ENCODE data around the gene PLPPR3.

PLPPR3 gene

DNA sequence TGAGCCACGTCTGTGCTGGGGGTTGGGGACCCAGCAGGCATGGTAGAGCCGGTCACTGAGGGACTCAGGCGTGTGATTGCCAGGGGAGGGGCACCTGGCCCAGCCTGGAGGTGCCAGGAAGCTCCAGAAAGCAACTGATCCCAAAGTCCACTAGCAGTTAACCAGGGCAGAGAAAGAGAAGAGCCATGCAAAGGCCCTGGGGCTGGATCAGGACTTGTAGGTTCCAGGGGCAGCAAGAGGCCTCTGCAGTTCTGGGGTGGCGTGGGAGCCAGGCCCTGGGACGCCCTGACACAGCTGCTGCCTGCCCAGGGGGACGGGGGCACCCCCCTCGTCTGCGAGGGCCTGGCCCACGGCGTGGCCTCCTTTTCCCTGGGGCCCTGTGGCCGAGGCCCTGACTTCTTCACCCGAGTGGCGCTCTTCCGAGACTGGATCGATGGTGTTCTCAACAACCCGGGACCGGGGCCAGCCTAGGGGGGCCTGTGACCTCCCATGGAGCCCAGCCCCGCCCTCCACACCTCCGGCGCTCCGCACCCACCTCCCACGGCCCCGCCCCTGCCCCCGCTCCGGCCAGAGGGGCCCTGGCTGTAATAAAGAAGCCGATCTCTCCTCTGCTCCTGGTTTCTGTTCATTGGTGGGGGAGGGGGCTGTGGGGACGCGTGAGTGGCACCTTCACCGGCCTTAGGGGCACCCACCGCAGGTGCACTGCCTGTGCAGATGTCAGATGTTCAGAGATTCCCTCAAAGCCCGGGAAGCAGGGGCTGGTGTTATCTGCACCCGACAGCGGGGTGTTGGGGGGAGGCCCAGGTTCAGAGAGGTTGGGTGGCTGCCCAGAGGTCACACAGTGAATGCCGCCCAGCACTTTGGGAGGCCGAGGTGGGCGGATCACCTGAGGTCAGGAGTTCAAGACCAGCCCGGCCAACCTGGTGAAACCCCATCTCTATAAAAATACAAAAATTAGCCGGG lies 9.9 kb upstream of the PLPPR3 start:
- DNase-seq (ENCODE audit: low read depth) = no peak
- TF ChIP-seq CTCF (IDR thresholded peaks at IDR 0.05; ENCODE audit: insufficient read depth, low read depth, low read length, missing control alignments) = no peak
- no peak overlapping the region for H3K4me3 ChIP-seq (ENCODE audit: low read length)

GRCh38 chr19:829129-829758 lies 7.5 kb upstream of the PLPPR3 start:
- TF ChIP-seq CTCF (IDR thresholded peaks at IDR 0.05; ENCODE audit: insufficient read depth, low read depth, low read length, missing control alignments) = no peak
- no peak overlapping the region for H3K4me3 ChIP-seq (ENCODE audit: low read length)
- DNase-seq (ENCODE audit: low read depth) = no peak

DNA sequence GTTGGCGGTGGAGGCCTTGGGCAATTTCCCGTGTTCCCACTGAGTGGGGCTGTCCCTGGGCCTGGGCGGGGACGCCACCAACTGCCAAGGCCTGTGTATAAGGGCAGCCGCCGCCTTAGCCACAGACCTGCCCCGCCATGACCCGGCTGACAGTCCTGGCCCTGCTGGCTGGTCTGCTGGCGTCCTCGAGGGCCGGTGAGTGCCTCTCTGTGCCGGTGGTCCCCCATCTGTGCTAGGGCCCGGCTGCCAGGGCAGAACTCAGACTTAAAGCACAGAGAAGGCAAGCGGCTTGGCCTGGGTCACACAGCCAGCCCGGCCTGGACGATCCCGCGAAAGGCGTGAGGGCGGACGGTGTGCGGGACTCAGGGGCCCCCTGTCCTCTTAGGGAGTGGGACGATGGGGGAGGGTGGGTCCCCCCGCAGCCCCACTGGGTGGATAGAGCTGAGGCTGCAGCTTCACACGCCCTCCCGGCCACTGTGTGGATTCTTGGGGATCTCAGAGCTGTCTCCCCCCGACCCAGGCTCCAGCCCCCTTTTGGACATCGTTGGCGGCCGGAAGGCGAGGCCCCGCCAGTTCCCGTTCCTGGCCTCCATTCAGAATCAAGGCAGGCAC lies 6.1 kb upstream of the PLPPR3 start, which contains the start of gene AZU1:
Gene AZU1 (plus strand): TSS at position 128 of the 612 bp plus-strand sequence. CDS start 10 bp downstream, at position 138.
- TF ChIP-seq CTCF (IDR thresholded peaks at IDR 0.05; ENCODE audit: insufficient read depth, low read depth, low read length, missing control alignments) = no peak
- DNase-seq (ENCODE audit: low read depth) = no peak
- no peak within 1 kb of the TSS for H3K4me3 ChIP-seq (ENCODE audit: low read length)

GRCh38 chr19:827314-827709 lies 5.6 kb upstream of the PLPPR3 start:
- no peak for TF ChIP-seq CTCF (IDR thresholded peaks at IDR 0.05; ENCODE audit: insufficient read depth, low read depth, low read length, missing control alignments)
- no peak for DNase-seq (ENCODE audit: low read depth)
- no peak overlapping the region for H3K4me3 ChIP-seq (ENCODE audit: low read length)

- no peak for TF ChIP-seq CTCF (IDR thresholded peaks at IDR 0.05; ENCODE audit: insufficient read depth, low read depth, low read length, missing control alignments)
- no peak for DNase-seq (ENCODE audit: low read depth)
- H3K4me3 ChIP-seq (ENCODE audit: low read length) = no peak overlapping the region
Measured at GRCh38 chr19:825897-826644, 4.3 kb upstream of the PLPPR3 start.

DNA sequence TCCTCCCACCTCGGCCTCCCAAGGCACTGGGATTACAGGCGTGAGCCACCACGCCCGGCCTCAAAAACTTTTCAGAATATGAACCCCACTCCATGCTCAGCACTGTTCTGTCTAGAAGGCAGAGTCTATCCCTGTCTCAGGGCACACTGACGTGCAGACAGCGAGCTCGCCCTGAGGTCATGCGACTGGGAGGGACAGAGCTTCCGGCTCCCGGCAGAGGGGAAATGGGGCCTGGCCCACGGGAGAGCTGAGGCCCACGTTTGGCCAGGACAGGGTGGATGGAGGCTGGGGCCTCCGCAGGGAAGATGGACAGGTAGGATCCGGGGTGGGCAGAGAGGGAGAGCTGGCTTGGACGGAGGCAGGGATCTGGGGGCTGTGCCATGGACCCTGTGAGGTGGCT lies 3.1 kb upstream of the PLPPR3 start:
- H3K4me3 ChIP-seq (ENCODE audit: low read length) = no peak overlapping the region
- no peak for TF ChIP-seq CTCF (IDR thresholded peaks at IDR 0.05; ENCODE audit: insufficient read depth, low read depth, low read length, missing control alignments)
- DNase-seq (ENCODE audit: low read depth) = no peak
